SK-N-SH (cell line): ENCODE results near the gene CBFA2T2.

ENCODE experiments used
- ELF1 ChIP-seq: IDR thresholded peaks from 2 replicates; pipeline ENCODE4 v1.4.0; 2012
- EP300 ChIP-seq, 2 experiments: IDR thresholded peaks; 2 replicates each; pipeline versions ENCODE4 v1.4.0 to v1.6.1; 2012; ENCODE audit warnings: borderline replicate concordance in 1 of 2, low read depth in 1 of 2, low read length in 1 of 2
- FOXM1 ChIP-seq: IDR thresholded peaks from 2 replicates; pipeline ENCODE4 v1.4.0; 2012; ENCODE audit warnings: low read depth, mild to moderate bottlenecking
- GATA2 ChIP-seq: sonication (generic); formaldehyde crosslinking; IDR thresholded peaks from 2 replicates; pipeline ENCODE4 v1.5.0; 2020; ENCODE audit warnings: mild to moderate bottlenecking, missing genetic modification reagents
- MXI1 ChIP-seq: IDR thresholded peaks from 2 replicates; pipeline ENCODE4 v1.6.1; 2012; ENCODE audit warnings: mild to moderate bottlenecking, low read depth, low read length, improper control_type of control experiment
- POLR2AphosphoS5 ChIP-seq: IDR thresholded peaks from 2 replicates; pipeline ENCODE4 v1.6.1; 2012; ENCODE audit warnings: low read depth, low read length
- TF ChIP-seq, protein P1 (sequence below): fragments of 200-600 bp; sonication (generic); IDR thresholded peaks from 2 replicates; pipeline ENCODE4 v1.6.1; 2017; ENCODE audit warnings: antibody characterized with exemption, mild to moderate bottlenecking, moderate library complexity
- TF ChIP-seq, protein P2 (sequence below): IDR thresholded peaks from 2 replicates; pipeline ENCODE4 v1.4.0; 2012; ENCODE audit warnings: low read depth

DNA sequence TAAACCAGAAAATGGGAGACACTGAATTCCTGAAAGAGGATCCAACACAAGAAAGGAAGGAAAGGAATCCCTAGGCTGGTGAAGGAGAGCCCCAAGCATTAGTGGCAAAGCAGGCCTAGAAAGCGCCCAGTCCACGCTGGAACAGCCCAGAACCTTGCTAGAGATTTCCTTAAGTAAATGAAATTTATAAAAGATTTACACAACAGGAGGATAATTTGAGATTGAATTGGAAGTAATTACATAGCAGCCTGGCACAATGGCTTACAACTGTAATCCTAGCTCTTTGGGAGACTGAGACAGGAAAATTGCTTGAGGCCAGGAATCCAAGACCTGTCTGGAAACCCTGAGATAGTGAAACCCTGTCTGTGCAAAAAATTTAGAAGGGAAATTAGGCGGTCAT, 145.4 kb downstream of the CBFA2T2 start:
- TF ChIP-seq, protein P1, sequence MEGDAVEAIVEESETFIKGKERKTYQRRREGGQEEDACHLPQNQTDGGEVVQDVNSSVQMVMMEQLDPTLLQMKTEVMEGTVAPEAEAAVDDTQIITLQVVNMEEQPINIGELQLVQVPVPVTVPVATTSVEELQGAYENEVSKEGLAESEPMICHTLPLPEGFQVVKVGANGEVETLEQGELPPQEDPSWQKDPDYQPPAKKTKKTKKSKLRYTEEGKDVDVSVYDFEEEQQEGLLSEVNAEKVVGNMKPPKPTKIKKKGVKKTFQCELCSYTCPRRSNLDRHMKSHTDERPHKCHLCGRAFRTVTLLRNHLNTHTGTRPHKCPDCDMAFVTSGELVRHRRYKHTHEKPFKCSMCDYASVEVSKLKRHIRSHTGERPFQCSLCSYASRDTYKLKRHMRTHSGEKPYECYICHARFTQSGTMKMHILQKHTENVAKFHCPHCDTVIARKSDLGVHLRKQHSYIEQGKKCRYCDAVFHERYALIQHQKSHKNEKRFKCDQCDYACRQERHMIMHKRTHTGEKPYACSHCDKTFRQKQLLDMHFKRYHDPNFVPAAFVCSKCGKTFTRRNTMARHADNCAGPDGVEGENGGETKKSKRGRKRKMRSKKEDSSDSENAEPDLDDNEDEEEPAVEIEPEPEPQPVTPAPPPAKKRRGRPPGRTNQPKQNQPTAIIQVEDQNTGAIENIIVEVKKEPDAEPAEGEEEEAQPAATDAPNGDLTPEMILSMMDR, result no peak
- no peak for TF ChIP-seq EP300 (IDR thresholded peaks at IDR 0.05; ENCODE audit: borderline replicate concordance in 1 of 2, low read depth in 1 of 2, low read length in 1 of 2)
- TF ChIP-seq POLR2AphosphoS5, result no peak
- no peak for TF ChIP-seq FOXM1
- TF ChIP-seq, protein P2, sequence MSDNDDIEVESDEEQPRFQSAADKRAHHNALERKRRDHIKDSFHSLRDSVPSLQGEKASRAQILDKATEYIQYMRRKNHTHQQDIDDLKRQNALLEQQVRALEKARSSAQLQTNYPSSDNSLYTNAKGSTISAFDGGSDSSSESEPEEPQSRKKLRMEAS, result no peak
- TF ChIP-seq GATA2 (CRISPR knock-in tag), result no peak
- TF ChIP-seq MXI1, result no peak
- no peak for TF ChIP-seq ELF1
